GM23338 (cell line): Measurements from ENCODE around the gene CXXC5.

Experiments
- CREB1 ChIP-seq: fragments of 250-450 bp; sonication (Bioruptor Pico); IDR thresholded peaks from 2 replicates; pipeline ENCODE4 v1.5.0; 2020; ENCODE audit warnings: low read depth, mild to moderate bottlenecking, moderate library complexity
- CTCF ChIP-seq, 2 experiments: fragments of 200-600 bp in 1 of 2; sonication (generic) in 1 of 2; conservative IDR thresholded peaks; 2 replicates each; pipeline versions ENCODE4 v1.5.1 to v1.6.1; 2016 to 2017; ENCODE audit warnings: antibody characterized with exemption in 2 of 2, low read depth in 2 of 2, mild to moderate bottlenecking in 2 of 2, moderate library complexity in 1 of 2
- EZH2 ChIP-seq: fragments of 200-600 bp; sonication (generic); IDR thresholded peaks from one replicate; pipeline ENCODE4 v1.8.0; 2017; ENCODE audit warnings: antibody characterized with exemption, mild to moderate bottlenecking, low read depth; ENCODE audit not compliant: unreplicated experiment
- EZH2phosphoT487 ChIP-seq: fragments of 200-600 bp; sonication (generic); IDR thresholded peaks from one replicate; pipeline ENCODE4 v1.8.1; 2018; ENCODE audit warnings: antibody characterized with exemption; ENCODE audit not compliant: unreplicated experiment
- JUNB ChIP-seq: IDR thresholded peaks from one replicate; pipeline ENCODE4 v1.6.1; 2016; ENCODE audit warnings: antibody characterized with exemption; ENCODE audit not compliant: unreplicated experiment
- POLR2AphosphoS5 ChIP-seq: IDR thresholded peaks from 2 replicates; pipeline ENCODE4 v1.6.1; 2016; ENCODE audit warnings: antibody characterized with exemption, low read depth
- TF ChIP-seq, protein P1 (sequence below): IDR thresholded peaks from one replicate; pipeline ENCODE4 v1.6.1; 2018; ENCODE audit warnings: antibody characterized with exemption; ENCODE audit not compliant: unreplicated experiment

DNA sequence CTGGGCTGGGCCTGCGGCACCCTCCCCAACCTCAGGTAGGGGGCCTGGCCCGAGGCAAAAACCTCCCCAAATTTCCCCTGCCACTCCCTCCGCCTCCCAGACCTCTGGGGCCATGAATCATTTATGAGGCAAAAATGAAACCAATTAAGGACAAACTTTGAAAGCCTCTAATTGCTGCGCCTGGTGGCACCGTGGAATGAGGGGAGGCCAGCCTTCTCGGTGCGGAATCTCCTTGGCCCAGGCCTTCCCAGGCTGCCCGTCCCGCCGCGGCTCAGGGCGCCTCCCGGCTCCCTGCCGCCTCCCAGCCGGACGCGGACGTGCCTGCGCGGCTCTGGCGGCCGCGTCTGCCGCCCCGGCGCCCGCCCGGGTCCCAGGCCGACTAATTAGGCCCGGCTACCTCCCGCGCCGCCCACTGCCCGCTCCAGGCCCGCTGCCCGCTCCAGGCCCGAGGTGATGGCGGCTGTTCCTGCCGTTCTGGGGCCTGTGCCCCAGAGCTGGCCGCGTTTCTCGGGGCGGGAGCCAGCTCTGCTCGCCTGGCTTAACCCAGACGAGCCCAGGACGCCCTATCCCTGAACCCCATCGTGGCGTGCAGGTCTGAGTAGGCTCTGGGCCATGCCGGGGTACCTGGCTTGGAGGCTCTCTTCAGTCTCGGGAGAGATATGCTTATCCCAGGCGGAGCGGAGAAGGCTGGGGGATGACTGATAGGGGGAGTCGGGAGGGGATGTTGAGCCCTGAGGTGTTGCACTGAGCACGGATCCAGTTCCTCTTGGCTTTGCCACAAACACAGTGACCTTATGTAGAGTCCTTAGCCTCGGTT is 20.1 kb downstream of the CXXC5 start:
- TF ChIP-seq CTCF (conservative IDR thresholded peaks at IDR 0.05; ENCODE audit: low read depth in 2 of 2), result no peak
- TF ChIP-seq CREB1, result no peak
- no peak for TF ChIP-seq EZH2
- no peak for TF ChIP-seq POLR2AphosphoS5
- TF ChIP-seq, protein P1, sequence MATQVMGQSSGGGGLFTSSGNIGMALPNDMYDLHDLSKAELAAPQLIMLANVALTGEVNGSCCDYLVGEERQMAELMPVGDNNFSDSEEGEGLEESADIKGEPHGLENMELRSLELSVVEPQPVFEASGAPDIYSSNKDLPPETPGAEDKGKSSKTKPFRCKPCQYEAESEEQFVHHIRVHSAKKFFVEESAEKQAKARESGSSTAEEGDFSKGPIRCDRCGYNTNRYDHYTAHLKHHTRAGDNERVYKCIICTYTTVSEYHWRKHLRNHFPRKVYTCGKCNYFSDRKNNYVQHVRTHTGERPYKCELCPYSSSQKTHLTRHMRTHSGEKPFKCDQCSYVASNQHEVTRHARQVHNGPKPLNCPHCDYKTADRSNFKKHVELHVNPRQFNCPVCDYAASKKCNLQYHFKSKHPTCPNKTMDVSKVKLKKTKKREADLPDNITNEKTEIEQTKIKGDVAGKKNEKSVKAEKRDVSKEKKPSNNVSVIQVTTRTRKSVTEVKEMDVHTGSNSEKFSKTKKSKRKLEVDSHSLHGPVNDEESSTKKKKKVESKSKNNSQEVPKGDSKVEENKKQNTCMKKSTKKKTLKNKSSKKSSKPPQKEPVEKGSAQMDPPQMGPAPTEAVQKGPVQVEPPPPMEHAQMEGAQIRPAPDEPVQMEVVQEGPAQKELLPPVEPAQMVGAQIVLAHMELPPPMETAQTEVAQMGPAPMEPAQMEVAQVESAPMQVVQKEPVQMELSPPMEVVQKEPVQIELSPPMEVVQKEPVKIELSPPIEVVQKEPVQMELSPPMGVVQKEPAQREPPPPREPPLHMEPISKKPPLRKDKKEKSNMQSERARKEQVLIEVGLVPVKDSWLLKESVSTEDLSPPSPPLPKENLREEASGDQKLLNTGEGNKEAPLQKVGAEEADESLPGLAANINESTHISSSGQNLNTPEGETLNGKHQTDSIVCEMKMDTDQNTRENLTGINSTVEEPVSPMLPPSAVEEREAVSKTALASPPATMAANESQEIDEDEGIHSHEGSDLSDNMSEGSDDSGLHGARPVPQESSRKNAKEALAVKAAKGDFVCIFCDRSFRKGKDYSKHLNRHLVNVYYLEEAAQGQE, result no peak
- TF ChIP-seq EZH2phosphoT487, result no peak
- no peak for TF ChIP-seq JUNB
